Caco-2 (cell line): ENCODE results near the gene GIMAP5. TPM values are rescaled to one million over a fixed set of nuclear protein-coding genes. Genes with fewer than 3 reads are reported as not detected.

Source experiments
- BruUV-seq: library from RNA; stranded (reverse); fragments of 400-500 nt; replicated peaks from 2 replicates; lab custom pipeline; 2021; lab: Mats Ljungman, UMichigan
- CTCF ChIA-PET: fragments of 300-600 bp; sonication (Branson Sonifier 250); formaldehyde crosslinking; loops from one replicate; lab custom pipeline; 2022; ENCODE audit warnings: antibody characterized with exemption; lab: Charles Lee
- POLR2A ChIA-PET: fragments of 300-600 bp; sonication (Branson Sonifier 250); formaldehyde crosslinking; loops from one replicate; lab custom pipeline; 2022; ENCODE audit warnings: antibody characterized with exemption; lab: Charles Lee
- DNase-seq, 2 experiments: peaks; one replicate each; pipeline versions ENCODE4 v3.0.0 to v3.0.0-alpha.2; 2020 to 2022
- H3K27me3 ChIP-seq: replicated peaks from 2 replicates; pipeline ENCODE4 v1.6.0; 2011; ENCODE audit warnings: low read length; ENCODE audit not compliant: control insufficient read depth, insufficient read depth
- H3K36me3 ChIP-seq: 2 replicates; pipeline ENCODE4 v1.5.1; 2011; ENCODE audit warnings: low read length; ENCODE audit not compliant: control insufficient read depth, insufficient read depth
- H3K4me1 ChIP-seq: fragments of 250-450 bp; sonication (Bioruptor Pico); 2 replicates; pipeline ENCODE4 v1.5.1; 2020; ENCODE audit warnings: mild to moderate bottlenecking
- H3K4me3 ChIP-seq: 2 replicates; pipeline ENCODE4 v1.5.1; 2011; ENCODE audit warnings: low read depth, mild to moderate bottlenecking, control low read depth, low read length
- H3K9me3 ChIP-seq: fragments of 250-450 bp; sonication (Bioruptor Pico); 2 replicates; pipeline ENCODE4 v1.5.1; 2020; ENCODE audit warnings: mild to moderate bottlenecking, moderate library complexity
- H3K27ac Mint-ChIP-seq: one replicate; pipeline ENCODE4 v1.8.0; 2022; ENCODE audit warnings: mixed read lengths; ENCODE audit not compliant: unreplicated experiment
- H3K27me3 Mint-ChIP-seq: one replicate; pipeline ENCODE4 v1.8.0; 2022; ENCODE audit warnings: mixed read lengths; ENCODE audit not compliant: insufficient read depth, unreplicated experiment
- H3K36me3 Mint-ChIP-seq: one replicate; pipeline ENCODE4 v1.8.0; 2022; ENCODE audit warnings: mild to moderate bottlenecking, mixed read lengths; ENCODE audit not compliant: insufficient read depth, unreplicated experiment
- H3K4me1 Mint-ChIP-seq: one replicate; pipeline ENCODE4 v1.8.0; 2022; ENCODE audit warnings: low read depth, mixed read lengths; ENCODE audit not compliant: unreplicated experiment
- H3K4me3 Mint-ChIP-seq: one replicate; pipeline ENCODE4 v1.8.0; 2022; ENCODE audit warnings: mild to moderate bottlenecking, moderate library complexity, mixed read lengths; ENCODE audit not compliant: unreplicated experiment
- H3K9me3 Mint-ChIP-seq: one replicate; pipeline ENCODE4 v1.8.0; 2022; ENCODE audit warnings: mixed read lengths; ENCODE audit not compliant: unreplicated experiment
- intact Hi-C: fragments of 100-400 bp; cut with micrococcal nuclease; formaldehyde crosslinking; loops from one replicate; pipeline ENCODE4 v1.10.0; 2022; ENCODE audit not compliant: unreplicated experiment
- total RNA-seq: library from RNA; stranded (reverse); gene quantifications from 2 replicates; pipeline ENCODE4 v1.2.3, GENCODE V29; 2022
- TF ChIP-seq, protein P1 (sequence below), 2 experiments: fragments of 200-600 bp in 1 of 2; IDR thresholded peaks; 1 replicate in 1 of 2; 2 replicates in 1 of 2; pipeline versions ENCODE4 v1.5.1 to v1.8.0; 2011 to 2022; ENCODE audit warnings: antibody characterized with exemption in 1 of 2, control low read depth in 1 of 2, inconsistent platforms in 1 of 2, low read depth in 1 of 2, low read length in 1 of 2, mild to moderate bottlenecking in 1 of 2, moderate library complexity in 1 of 2; ENCODE audit not compliant: insufficient read depth in 1 of 2, severe bottlenecking in 1 of 2, unreplicated experiment in 1 of 2

The GIMAP5 gene
- total RNA-seq, 1 experiment from 2014 or later, result not detected

DNA sequence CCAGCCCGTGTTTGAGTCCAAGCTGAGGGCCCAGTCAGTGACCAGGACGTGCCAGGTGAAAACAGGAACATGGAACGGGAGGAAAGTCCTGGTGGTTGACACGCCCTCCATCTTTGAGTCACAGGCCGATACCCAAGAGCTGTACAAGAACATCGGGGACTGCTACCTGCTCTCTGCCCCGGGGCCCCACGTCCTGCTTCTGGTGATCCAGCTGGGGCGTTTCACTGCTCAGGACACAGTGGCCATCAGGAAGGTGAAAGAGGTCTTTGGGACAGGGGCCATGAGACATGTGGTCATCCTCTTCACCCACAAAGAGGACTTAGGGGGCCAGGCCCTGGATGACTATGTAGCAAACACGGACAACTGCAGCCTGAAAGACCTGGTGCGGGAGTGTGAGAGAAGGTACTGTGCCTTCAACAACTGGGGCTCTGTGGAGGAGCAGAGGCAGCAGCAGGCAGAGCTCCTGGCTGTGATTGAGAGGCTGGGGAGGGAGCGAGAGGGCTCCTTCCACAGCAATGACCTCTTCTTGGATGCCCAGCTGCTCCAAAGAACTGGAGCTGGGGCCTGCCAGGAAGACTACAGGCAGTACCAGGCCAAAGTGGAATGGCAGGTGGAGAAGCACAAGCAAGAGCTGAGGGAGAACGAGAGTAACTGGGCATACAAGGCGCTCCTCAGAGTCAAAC is 5.2 kb downstream of the GIMAP5 start:
- no peaks in the 10 kb centered on the region for H3K36me3 Mint-ChIP-seq
- DNase-seq, result no peak
- Histone ChIP-seq H3K9me3 (no peaks in the 10 kb centered on the region), H3K4me1 (no peaks in the 10 kb centered on the region), H3K27me3 (peaks cover 1% of the 10 kb centered on the region; the same call in 1 of the 2 replicates), H3K36me3 (no peaks in the 10 kb centered on the region), H3K4me3 (no peak overlapping the region)
- ChIA-PET POLR2A (no interaction called here), CTCF (interaction anchor here (0.5 kb wide), 1 partner anchor 251 kb away, joined by 4 read pairs; no protein-coding TSS in a partner anchor)
- peaks cover 7% of the 10 kb centered on the region for H3K4me1 Mint-ChIP-seq
- H3K27me3 Mint-ChIP-seq, result peaks cover 27% of the 10 kb centered on the region
- no peak overlapping the region for H3K27ac Mint-ChIP-seq
- no peaks in the 10 kb centered on the region for H3K9me3 Mint-ChIP-seq
- intact Hi-C loops, result no loop called here
- TF ChIP-seq, protein P1, sequence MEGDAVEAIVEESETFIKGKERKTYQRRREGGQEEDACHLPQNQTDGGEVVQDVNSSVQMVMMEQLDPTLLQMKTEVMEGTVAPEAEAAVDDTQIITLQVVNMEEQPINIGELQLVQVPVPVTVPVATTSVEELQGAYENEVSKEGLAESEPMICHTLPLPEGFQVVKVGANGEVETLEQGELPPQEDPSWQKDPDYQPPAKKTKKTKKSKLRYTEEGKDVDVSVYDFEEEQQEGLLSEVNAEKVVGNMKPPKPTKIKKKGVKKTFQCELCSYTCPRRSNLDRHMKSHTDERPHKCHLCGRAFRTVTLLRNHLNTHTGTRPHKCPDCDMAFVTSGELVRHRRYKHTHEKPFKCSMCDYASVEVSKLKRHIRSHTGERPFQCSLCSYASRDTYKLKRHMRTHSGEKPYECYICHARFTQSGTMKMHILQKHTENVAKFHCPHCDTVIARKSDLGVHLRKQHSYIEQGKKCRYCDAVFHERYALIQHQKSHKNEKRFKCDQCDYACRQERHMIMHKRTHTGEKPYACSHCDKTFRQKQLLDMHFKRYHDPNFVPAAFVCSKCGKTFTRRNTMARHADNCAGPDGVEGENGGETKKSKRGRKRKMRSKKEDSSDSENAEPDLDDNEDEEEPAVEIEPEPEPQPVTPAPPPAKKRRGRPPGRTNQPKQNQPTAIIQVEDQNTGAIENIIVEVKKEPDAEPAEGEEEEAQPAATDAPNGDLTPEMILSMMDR (IDR thresholded peaks at IDR 0.05; ENCODE audit: insufficient read depth in 1 of 2, low read depth in 1 of 2, low read length in 1 of 2, severe bottlenecking in 1 of 2, unreplicated experiment in 1 of 2), result no peak
- BruUV-seq, result no TSS peak
- no peak overlapping the region for H3K4me3 Mint-ChIP-seq

- Mint-ChIP-seq H3K27me3 (peaks cover 24% of the 10 kb centered on the region), H3K9me3 (no peaks in the 10 kb centered on the region), H3K4me3 (no peak overlapping the region), H3K36me3 (no peaks in the 10 kb centered on the region), H3K27ac (no peak overlapping the region), H3K4me1 (no peaks in the 10 kb centered on the region)
- TF ChIP-seq, protein P1 (IDR thresholded peaks at IDR 0.05; ENCODE audit: insufficient read depth in 1 of 2, low read depth in 1 of 2, low read length in 1 of 2, severe bottlenecking in 1 of 2, unreplicated experiment in 1 of 2), result no peak
- no peaks in the 10 kb centered on the region for H3K36me3 ChIP-seq
- intact Hi-C loops, result no loop called here
- no peaks in the 10 kb centered on the region for H3K9me3 ChIP-seq
- no peak overlapping the region for H3K4me3 ChIP-seq
- H3K27me3 ChIP-seq, result no peaks in the 10 kb centered on the region; the same call in 1 of the 2 replicates
- POLR2A ChIA-PET, result no interaction called here
- BruUV-seq, result no TSS peak
- H3K4me1 ChIP-seq, result no peaks in the 10 kb centered on the region
- CTCF ChIA-PET, result no interaction called here
- DNase-seq, result no peak
These were observed 6.9 kb downstream of the GIMAP5 start for GRCh38 chr7:150744041-150744656.

- no TSS peak for BruUV-seq
- Mint-ChIP-seq H3K27ac (no peak overlapping the region), H3K9me3 (no peaks in the 10 kb centered on the region), H3K27me3 (peaks cover 24% of the 10 kb centered on the region), H3K4me1 (no peaks in the 10 kb centered on the region), H3K4me3 (no peak overlapping the region), H3K36me3 (no peaks in the 10 kb centered on the region)
- ChIA-PET POLR2A (no interaction called here), CTCF (no interaction called here)
- intact Hi-C loops, result no loop called here
- Histone ChIP-seq H3K9me3 (no peaks in the 10 kb centered on the region), H3K27me3 (no peaks in the 10 kb centered on the region; the same call in 1 of the 2 replicates), H3K4me3 (no peak overlapping the region), H3K36me3 (no peaks in the 10 kb centered on the region), H3K4me1 (no peaks in the 10 kb centered on the region)
- no peak for DNase-seq
- TF ChIP-seq, protein P1 (IDR thresholded peaks at IDR 0.05; ENCODE audit: insufficient read depth in 1 of 2, low read depth in 1 of 2, low read length in 1 of 2, severe bottlenecking in 1 of 2, unreplicated experiment in 1 of 2), result no peak
These were observed 7.9 kb downstream of the GIMAP5 start for GRCh38 chr7:150745086-150745485.
